Prostate gland (tissue), 2 donors: ENCODE measurements around the gene ABCC2.
"Not testable (repeated sequence)": the region's sequence is repeated elsewhere in the genome, so short reads cannot be mapped to it uniquely, and the experiment has no call there.

ENCODE experiments used
- POLR2A ChIP-seq: fragments of 450-650 bp; IDR thresholded peaks from one replicate; pipeline ENCODE4 v1.6.1; 2016; ENCODE audit warnings: antibody characterized with exemption, mild to moderate bottlenecking
- TF ChIP-seq, protein P1 (sequence below), 4 experiments: fragments of 200-600 bp in 2 of 4; fragments of 450-650 bp in 2 of 4; sonication (generic) in 2 of 4; IDR thresholded peaks; 1 replicate in 3 of 4; 2 replicates in 1 of 4; pipeline ENCODE4 v1.5.1; 2016 to 2019; ENCODE audit warnings: antibody characterized with exemption in 4 of 4, mild to moderate bottlenecking in 2 of 4, moderate library complexity in 2 of 4

DNA sequence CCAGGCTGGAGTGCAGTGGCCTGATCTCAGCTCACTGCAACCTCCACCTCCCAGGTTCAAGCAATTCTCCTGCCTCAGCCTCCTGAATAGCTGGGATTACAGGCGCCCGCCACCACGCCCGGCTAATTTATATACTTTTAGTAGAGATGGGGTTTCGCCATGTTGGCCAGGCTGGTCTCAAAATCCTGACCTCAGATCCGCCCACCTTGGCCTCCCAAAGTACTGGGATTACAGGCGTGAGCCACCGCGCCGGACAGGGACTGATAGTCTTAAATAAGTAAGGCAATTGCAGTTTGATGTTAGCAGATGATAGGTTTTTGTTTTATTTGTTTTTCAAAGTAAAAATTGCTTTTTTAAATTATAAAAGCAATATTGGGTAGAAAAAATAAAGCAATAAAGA is 48.3 kb upstream of the ABCC2 start:
- not testable (repeated sequence) for TF ChIP-seq POLR2A
- TF ChIP-seq, protein P1, sequence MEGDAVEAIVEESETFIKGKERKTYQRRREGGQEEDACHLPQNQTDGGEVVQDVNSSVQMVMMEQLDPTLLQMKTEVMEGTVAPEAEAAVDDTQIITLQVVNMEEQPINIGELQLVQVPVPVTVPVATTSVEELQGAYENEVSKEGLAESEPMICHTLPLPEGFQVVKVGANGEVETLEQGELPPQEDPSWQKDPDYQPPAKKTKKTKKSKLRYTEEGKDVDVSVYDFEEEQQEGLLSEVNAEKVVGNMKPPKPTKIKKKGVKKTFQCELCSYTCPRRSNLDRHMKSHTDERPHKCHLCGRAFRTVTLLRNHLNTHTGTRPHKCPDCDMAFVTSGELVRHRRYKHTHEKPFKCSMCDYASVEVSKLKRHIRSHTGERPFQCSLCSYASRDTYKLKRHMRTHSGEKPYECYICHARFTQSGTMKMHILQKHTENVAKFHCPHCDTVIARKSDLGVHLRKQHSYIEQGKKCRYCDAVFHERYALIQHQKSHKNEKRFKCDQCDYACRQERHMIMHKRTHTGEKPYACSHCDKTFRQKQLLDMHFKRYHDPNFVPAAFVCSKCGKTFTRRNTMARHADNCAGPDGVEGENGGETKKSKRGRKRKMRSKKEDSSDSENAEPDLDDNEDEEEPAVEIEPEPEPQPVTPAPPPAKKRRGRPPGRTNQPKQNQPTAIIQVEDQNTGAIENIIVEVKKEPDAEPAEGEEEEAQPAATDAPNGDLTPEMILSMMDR (IDR thresholded peaks at IDR 0.05): not testable (repeated sequence)
